H1 (cell line): ENCODE measurements around the gene RTKN2. TPM values are rescaled to one million over a fixed set of nuclear protein-coding genes. Genes with fewer than 3 reads are reported as not detected.

Experiments used
- EGR1 ChIP-seq: IDR thresholded peaks from 2 replicates; pipeline ENCODE4 v1.6.1; 2011; ENCODE audit warnings: low read depth, low read length, borderline replicate concordance
- polyA plus RNA-seq, 7 experiments: library from polyadenylated mRNA; depleted of rRNA in 3 of 7; stranded (reverse) in 5 of 7; unstranded in 2 of 7; fragments of >200 nt in 5 of 7; fragments of 200-250 nt in 2 of 7; gene quantifications; 1 replicate in 5 of 7; 2 replicates in 1 of 7; 4 replicates in 1 of 7; pipeline versions ENCODE4 v1.2.1 to v1.2.3, GENCODE V29; 2011 to 2013; ENCODE audit warnings: missing spikeins in 2 of 7, mixed read lengths in 2 of 7
- total RNA-seq: library from RNA; stranded (reverse); fragmentation: NEBNext Ultra II Directional; extraction: Animal tissue kit (Norgen Biotek cat#: 25700); gene quantifications from 2 replicates; pipeline ENCODE4 v1.2.1, GENCODE V29; 2021

Gene RTKN2
- total and polyA plus RNA-seq, 2 of the 8 experiments (the other 6 are each of a cell fraction or from before 2014, with no cell fraction given): 5.1 to 24.6 TPM

- no peak for TF ChIP-seq EGR1
Measured at GRCh38 chr10:62278441-62278910, 9.8 kb upstream of the RTKN2 start (continued).
